Transverse colon (tissue), 3 donors: Measurements from ENCODE around the gene OR4F6.

Experiments used
- CTCF ChIP-seq, 5 experiments: fragments of 200-600 bp in 3 of 5; fragments of 450-650 bp in 2 of 5; sonication (generic) in 3 of 5; IDR thresholded peaks; 1 replicate in 2 of 5; 2 replicates in 3 of 5; pipeline ENCODE4 v1.5.1; 2016 to 2017; ENCODE audit warnings: antibody characterized with exemption in 5 of 5, inconsistent platforms in 3 of 5, mild to moderate bottlenecking in 2 of 5, moderate library complexity in 1 of 5
- POLR2A ChIP-seq: fragments of 450-650 bp; IDR thresholded peaks from one replicate; pipeline ENCODE4 v1.6.1; 2016; ENCODE audit warnings: antibody characterized with exemption, mild to moderate bottlenecking, moderate library complexity

- TF ChIP-seq POLR2A (no peak), CTCF (IDR thresholded peaks at IDR 0.05) (no peak)
Observed at GRCh38 chr15:101795455-101795854, 7.9 kb upstream of the OR4F6 start.
